ENCODE results near the gene CKB. TPM values are rescaled to one million over a fixed set of nuclear protein-coding genes. Genes with fewer than 3 reads are reported as not detected.
A peak's percentile ranks its signal among the peaks of the same experiment; 100 is the strongest.

Gene CKB
- total and polyA plus RNA-seq, 10 donors = 8.0 to 28.4 (median 16.1) TPM

DNA sequence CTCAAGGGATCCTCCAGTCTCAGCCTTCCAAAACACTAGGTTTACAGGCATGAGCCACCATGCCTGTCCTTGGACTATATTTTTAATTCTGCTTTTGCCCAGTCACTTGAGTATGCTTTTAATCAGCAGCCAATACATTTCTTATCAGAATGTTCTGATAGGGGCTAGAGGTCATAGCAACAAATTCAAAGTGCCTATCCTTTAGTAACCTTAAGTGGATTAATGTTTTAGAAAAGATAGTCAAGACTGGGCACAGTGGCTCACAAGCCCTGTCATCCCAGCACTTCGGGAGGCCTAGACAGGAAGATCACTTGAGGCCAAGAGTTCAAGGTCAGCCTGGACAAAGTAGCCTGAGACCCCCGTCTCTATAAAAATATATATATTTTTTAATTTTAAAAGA is 37.1 kb downstream of the CKB start:
- Histone ChIP-seq H3K9me3 (no peaks in the 10 kb centered on the region), H3K36me3 (peaks cover 0 to 100% (median 64%) of the 10 kb centered on the region in 6 donors), H3K27ac (no peak overlapping the region), H3K4me3 (no peak overlapping the region), H3K4me1 (peaks cover 0 to 9% (median 8%) of the 10 kb centered on the region in 6 donors), H3K27me3 (replicated peaks in 1 of 7) (no peaks in the 10 kb centered on the region)
- intact Hi-C loops (cut with DNase I; ENCODE audit: low total_unique reads) = no loop called here
- no peak for DNase-seq
- TF ChIP-seq, protein P1, sequence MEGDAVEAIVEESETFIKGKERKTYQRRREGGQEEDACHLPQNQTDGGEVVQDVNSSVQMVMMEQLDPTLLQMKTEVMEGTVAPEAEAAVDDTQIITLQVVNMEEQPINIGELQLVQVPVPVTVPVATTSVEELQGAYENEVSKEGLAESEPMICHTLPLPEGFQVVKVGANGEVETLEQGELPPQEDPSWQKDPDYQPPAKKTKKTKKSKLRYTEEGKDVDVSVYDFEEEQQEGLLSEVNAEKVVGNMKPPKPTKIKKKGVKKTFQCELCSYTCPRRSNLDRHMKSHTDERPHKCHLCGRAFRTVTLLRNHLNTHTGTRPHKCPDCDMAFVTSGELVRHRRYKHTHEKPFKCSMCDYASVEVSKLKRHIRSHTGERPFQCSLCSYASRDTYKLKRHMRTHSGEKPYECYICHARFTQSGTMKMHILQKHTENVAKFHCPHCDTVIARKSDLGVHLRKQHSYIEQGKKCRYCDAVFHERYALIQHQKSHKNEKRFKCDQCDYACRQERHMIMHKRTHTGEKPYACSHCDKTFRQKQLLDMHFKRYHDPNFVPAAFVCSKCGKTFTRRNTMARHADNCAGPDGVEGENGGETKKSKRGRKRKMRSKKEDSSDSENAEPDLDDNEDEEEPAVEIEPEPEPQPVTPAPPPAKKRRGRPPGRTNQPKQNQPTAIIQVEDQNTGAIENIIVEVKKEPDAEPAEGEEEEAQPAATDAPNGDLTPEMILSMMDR (IDR thresholded peaks at IDR 0.05 in 8 of 11, conservative IDR thresholded peaks at IDR 0.05 in 3 of 11) = no peak
- TF ChIP-seq POLR2A (IDR thresholded peaks at IDR 0.05) (no peak), POLR2AphosphoS5 (IDR thresholded peaks at IDR 0.05) (no peak)
- WGBS, 5 donors = 85 to 91% (median 91%) methylated on average over 2 of the region's 2 CpGs

DNA sequence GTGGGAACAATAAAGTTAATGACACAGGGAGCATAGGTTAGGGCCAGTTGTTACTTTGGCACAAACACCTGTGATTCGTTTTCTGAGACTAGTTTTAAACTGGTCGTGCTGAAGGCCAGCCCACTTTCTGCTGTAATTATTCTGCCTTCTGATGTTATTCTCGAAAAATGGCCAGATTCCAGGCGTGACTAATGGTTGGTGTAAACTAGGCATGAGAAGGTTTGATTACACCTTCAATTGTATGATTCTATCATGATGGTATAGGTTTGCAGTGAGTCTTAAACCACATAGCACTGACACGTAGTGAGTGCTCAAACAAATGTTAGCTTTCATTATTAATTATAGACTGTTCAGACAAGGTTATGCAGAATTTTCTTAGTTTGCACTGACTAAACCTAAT is 39.0 kb downstream of the CKB start:
- TF ChIP-seq POLR2AphosphoS5 (IDR thresholded peaks at IDR 0.05) = no peak
- TF ChIP-seq, protein P1 (IDR thresholded peaks at IDR 0.05 in 8 of 11, conservative IDR thresholded peaks at IDR 0.05 in 3 of 11) = no peak
- TF ChIP-seq POLR2A (IDR thresholded peaks at IDR 0.05) = no peak
- no peak overlapping the region for H3K27ac ChIP-seq
- WGBS, 5 donors = 75 to 90% (median 85%) methylated on average over 5 of the region's 5 CpGs
- peaks cover 0 to 19% (median 13%) of the 10 kb centered on the region in 6 donors for H3K4me1 ChIP-seq
- peaks cover 0 to 100% (median 58%) of the 10 kb centered on the region in 6 donors for H3K36me3 ChIP-seq
- DNase-seq = no peak
- intact Hi-C loops (cut with DNase I; ENCODE audit: low total_unique reads) = no loop called here
- no peak overlapping the region for H3K4me3 ChIP-seq
- H3K9me3 ChIP-seq = no peaks in the 10 kb centered on the region
- H3K27me3 ChIP-seq (replicated peaks in 1 of 7) = no peaks in the 10 kb centered on the region

DNA sequence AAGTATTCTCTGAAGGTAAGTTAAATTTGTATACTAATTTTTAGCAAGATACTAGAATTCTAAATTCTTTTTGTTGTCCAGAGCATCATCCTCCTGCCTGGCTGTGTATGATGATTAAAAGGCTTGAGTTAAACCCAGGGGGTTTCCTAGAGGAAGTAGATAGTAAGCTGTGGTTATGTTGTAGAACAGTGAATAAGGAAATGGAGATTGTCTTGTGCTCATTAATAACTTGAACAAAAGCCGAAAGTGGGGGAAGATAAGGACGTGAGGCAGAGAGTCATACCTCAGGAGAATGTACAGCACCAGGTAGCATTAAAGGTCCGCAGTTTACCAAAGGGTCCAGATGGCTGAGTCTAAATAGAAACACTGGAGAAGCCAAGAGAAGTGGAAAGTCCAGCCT is 42.0 kb downstream of the CKB start:
- Histone ChIP-seq H3K9me3 (no peaks in the 10 kb centered on the region), H3K4me1 (peaks cover 0 to 19% (median 13%) of the 10 kb centered on the region in 6 donors), H3K36me3 (peaks cover 0 to 100% (median 65%) of the 10 kb centered on the region in 6 donors), H3K4me3 (no peak overlapping the region), H3K27me3 (replicated peaks in 1 of 7) (no peaks in the 10 kb centered on the region), H3K27ac (peak overlapping the region in 1 of 8 donors; percentile 45)
- TF ChIP-seq POLR2A (IDR thresholded peaks at IDR 0.05) = no peak
- TF ChIP-seq, protein P1 (IDR thresholded peaks at IDR 0.05 in 8 of 11, conservative IDR thresholded peaks at IDR 0.05 in 3 of 11) = no peak
- no peak for TF ChIP-seq POLR2AphosphoS5 (IDR thresholded peaks at IDR 0.05)
- intact Hi-C loops (cut with DNase I; ENCODE audit: low total_unique reads) = no loop called here
- DNase-seq = no peak
- WGBS, 5 donors = 24 to 42% (median 36%) methylated on average over 3 of the region's 3 CpGs

DNA sequence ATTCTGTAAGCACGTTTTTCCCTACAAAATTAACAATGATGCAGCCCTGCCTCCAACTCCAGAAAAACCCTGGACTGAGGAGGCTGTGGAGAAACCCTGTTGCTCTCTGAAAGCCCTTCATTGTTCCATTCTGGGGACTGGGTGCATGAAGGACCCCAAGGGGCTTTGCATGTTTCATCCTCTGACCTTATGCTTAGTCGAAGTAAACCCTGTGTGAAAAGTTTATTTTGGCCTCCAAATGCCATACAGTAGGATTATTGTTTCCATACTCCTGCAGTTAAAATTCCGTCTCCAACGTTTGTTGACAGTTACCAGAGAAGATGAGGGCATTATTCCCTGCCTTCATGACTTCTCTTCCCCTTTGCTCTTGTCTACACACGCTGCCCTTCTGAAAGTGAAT is 46.0 kb downstream of the CKB start:
- no peak for DNase-seq
- TF ChIP-seq POLR2AphosphoS5 (IDR thresholded peaks at IDR 0.05) = no peak
- peaks cover 0 to 100% (median 70%) of the 10 kb centered on the region in 6 donors for H3K36me3 ChIP-seq

More for the DNA sequence above, 46.0 kb downstream of the CKB start:
- Histone ChIP-seq H3K27ac (no peak overlapping the region), H3K27me3 (replicated peaks in 1 of 7) (no peaks in the 10 kb centered on the region), H3K9me3 (no peaks in the 10 kb centered on the region), H3K4me3 (no peak overlapping the region), H3K4me1 (peaks cover 0 to 25% (median 13%) of the 10 kb centered on the region in 6 donors)
- intact Hi-C loops (cut with DNase I; ENCODE audit: low total_unique reads) = loop anchor here (10.0 kb wide), 1 partner anchor 82 kb away; no protein-coding TSS in a partner anchor
- WGBS, 5 donors = 94 to 97% (median 95%) methylated on average over 5 of the region's 5 CpGs
